Measurements from ENCODE around the gene GRIK2. TPM values are rescaled to one million over a fixed set of nuclear protein-coding genes. Genes with fewer than 3 reads are reported as not detected.

Gene GRIK2
- total and polyA plus RNA-seq, 7 donors = 0.03 to 2.9 (median 0.53) TPM; not detected in 1

DNA sequence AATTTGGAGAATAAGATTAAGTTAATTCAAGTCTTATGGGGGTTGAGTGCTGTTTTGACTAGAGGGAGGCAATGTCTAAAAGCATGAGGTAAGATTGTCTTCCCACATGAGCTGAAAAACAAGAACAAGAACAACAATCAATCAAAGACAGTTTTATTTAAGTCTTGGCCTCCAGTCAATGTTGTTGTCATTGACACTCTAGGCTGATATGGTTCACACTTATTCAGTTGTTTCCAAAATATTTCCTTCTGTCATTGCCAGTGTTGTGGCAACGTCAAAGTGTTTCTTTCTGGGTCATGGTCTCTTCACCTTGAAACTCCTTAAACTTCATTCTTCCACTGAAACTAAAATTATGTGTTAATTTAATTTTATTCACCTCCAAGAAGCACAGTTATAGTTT, 72.4 kb downstream of the GRIK2 start:
- no peak overlapping the region for H3K27ac ChIP-seq
- DNase-seq = no peak
- 21 to 35% (median 27%) methylated on average over 1 of the region's 1 CpG for WGBS, 3 donors
- no peaks in the 10 kb centered on the region for H3K9me3 ChIP-seq
- H3K27me3 ChIP-seq (ENCODE audit: insufficient read depth in 3 of 3, low read length in 2 of 3) = no peaks in the 10 kb centered on the region
- no peak for ATAC-seq
- no peaks in the 10 kb centered on the region for H3K36me3 ChIP-seq (ENCODE audit: insufficient read depth in 1 of 2, low read depth in 1 of 2)
- no peaks in the 10 kb centered on the region for H3K4me1 ChIP-seq
- no peak for TF ChIP-seq CTCF (IDR thresholded peaks at IDR 0.05)
- intact Hi-C loops (cut with DNase I) = no loop called here
- H3K4me3 ChIP-seq = no peak overlapping the region

DNA sequence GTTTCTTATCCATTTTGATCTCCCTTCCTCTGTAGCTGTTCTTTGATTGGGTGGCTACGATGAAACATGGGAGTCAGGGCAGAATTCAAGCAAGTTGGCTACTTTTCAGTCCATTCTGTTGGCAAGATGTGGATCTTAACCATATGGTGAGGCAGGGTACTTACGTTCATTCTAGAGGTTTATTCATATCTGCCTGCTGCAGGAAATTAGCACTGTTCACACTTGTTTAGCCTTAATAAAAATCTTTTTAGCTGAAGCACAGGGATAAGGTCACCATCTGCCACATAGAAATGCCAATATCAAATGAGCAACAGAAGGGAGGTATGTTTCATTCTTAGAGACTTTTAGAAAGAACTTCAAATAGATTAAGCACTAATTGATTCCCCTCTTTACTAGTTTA, 83.9 kb downstream of the GRIK2 start:
- no peak for TF ChIP-seq CTCF (IDR thresholded peaks at IDR 0.05)
- Histone ChIP-seq H3K4me3 (no peak overlapping the region), H3K27ac (no peak overlapping the region), H3K4me1 (no peaks in the 10 kb centered on the region), H3K36me3 (ENCODE audit: insufficient read depth in 1 of 2, low read depth in 1 of 2) (no peaks in the 10 kb centered on the region), H3K27me3 (ENCODE audit: insufficient read depth in 3 of 3, low read length in 2 of 3) (no peaks in the 10 kb centered on the region), H3K9me3 (no peaks in the 10 kb centered on the region)
- DNase-seq = no peak
- WGBS, 3 donors = 43 to 58% (median 52%) methylated on average over 2 of the region's 2 CpGs
- intact Hi-C loops (cut with DNase I) = no loop called here
- ATAC-seq = no peak

DNA sequence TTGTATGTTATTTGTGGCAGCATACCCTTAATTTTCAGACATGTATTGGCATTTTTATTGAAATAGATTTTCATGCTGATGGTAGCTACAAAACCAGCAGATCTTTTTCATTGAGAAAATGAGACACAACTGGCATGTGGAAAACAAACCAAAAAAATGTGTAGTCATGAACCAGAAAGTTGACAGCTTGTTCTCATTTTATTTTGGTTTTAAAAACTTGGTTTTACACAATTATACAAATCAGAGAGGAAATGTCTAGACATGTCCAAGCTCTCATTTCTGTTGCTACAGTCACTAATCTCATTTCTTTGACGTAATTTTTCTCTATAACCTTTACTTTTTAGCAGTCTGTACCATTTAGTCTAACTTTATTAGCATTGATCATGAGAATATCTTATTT, 85.4 kb downstream of the GRIK2 start:
- no peak overlapping the region for H3K27ac ChIP-seq
- DNase-seq (no peak), ATAC-seq (no peak)
- intact Hi-C loops (cut with DNase I) = no loop called here
- no peak for TF ChIP-seq CTCF (IDR thresholded peaks at IDR 0.05)
- WGBS, 3 donors = 72 to 78% (median 74%) methylated on average over 1 of the region's 1 CpG
- H3K9me3 ChIP-seq = no peaks in the 10 kb centered on the region
- H3K27me3 ChIP-seq (ENCODE audit: insufficient read depth in 3 of 3, low read length in 2 of 3) = no peaks in the 10 kb centered on the region
- no peak overlapping the region for H3K4me3 ChIP-seq
- H3K4me1 ChIP-seq = no peaks in the 10 kb centered on the region
- no peaks in the 10 kb centered on the region for H3K36me3 ChIP-seq (ENCODE audit: insufficient read depth in 1 of 2, low read depth in 1 of 2)

- intact Hi-C loops (cut with DNase I) = no loop called here
- H3K27me3 ChIP-seq (ENCODE audit: insufficient read depth in 3 of 3, low read length in 2 of 3) = no peaks in the 10 kb centered on the region
- H3K4me3 ChIP-seq = no peak overlapping the region
- H3K4me1 ChIP-seq = no peaks in the 10 kb centered on the region
- WGBS, 3 donors = 81% methylated on average over 3 of the region's 3 CpGs
- H3K9me3 ChIP-seq = no peaks in the 10 kb centered on the region
- H3K27ac ChIP-seq = no peak overlapping the region
- DNase-seq (no peak), ATAC-seq (no peak)
- H3K36me3 ChIP-seq (ENCODE audit: insufficient read depth in 1 of 2, low read depth in 1 of 2) = no peaks in the 10 kb centered on the region
- no peak for TF ChIP-seq CTCF (IDR thresholded peaks at IDR 0.05)
These were observed 89.1 kb downstream of the GRIK2 start for GRCh38 chr6:101482606-101483005.

- H3K4me3 ChIP-seq = no peak overlapping the region
- no peaks in the 10 kb centered on the region for H3K9me3 ChIP-seq
- DNase-seq (no peak), ATAC-seq (no peak)
- no peak overlapping the region for H3K27ac ChIP-seq
- H3K4me1 ChIP-seq = no peaks in the 10 kb centered on the region
- H3K27me3 ChIP-seq (ENCODE audit: insufficient read depth in 3 of 3, low read length in 2 of 3) = no peaks in the 10 kb centered on the region
- no peak for TF ChIP-seq CTCF (IDR thresholded peaks at IDR 0.05)
- no peaks in the 10 kb centered on the region for H3K36me3 ChIP-seq (ENCODE audit: insufficient read depth in 1 of 2, low read depth in 1 of 2)
- 55 to 73% (median 60%) methylated on average over 3 of the region's 3 CpGs for WGBS, 3 donors
- intact Hi-C loops (cut with DNase I) = no loop called here
These were observed 91.3 kb downstream of the GRIK2 start for GRCh38 chr6:101484781-101485180.

Data from psoas muscle (tissue), 8 donors.